K562 (cell line): ENCODE data around the gene RALGPS1. TPM values are rescaled to one million over a fixed set of nuclear protein-coding genes. Genes with fewer than 3 reads are reported as not detected.

Source experiments
- DLX4 ChIP-seq: fragments of 250-450 bp; sonication (Bioruptor Pico); IDR thresholded peaks from 2 replicates; pipeline ENCODE4 v1.6.1; 2021; ENCODE audit warnings: mild to moderate bottlenecking
- HNRNPL ChIP-seq: fragments of 200-400 bp; formaldehyde crosslinking; IDR thresholded peaks from 2 replicates; pipeline ENCODE4 v1.6.1; 2017; ENCODE audit warnings: low read depth, mild to moderate bottlenecking, low read length
- KDM5B ChIP-seq: fragments of 200-600 bp; sonication (generic); IDR thresholded peaks from 2 replicates; pipeline ENCODE4 v1.6.1; 2012; ENCODE audit warnings: low read depth, mild to moderate bottlenecking, moderate library complexity, low read length, control low read depth, inconsistent platforms; ENCODE audit not compliant: insufficient replicate concordance
- MAFK ChIP-seq: IDR thresholded peaks from 2 replicates; pipeline ENCODE4 v1.6.1; 2011; ENCODE audit warnings: low read length, improper control_type of control experiment
- MED1 ChIP-seq: sonication (generic); formaldehyde crosslinking; IDR thresholded peaks from 2 replicates; pipeline ENCODE4 v1.8.1; 2023; ENCODE audit warnings: missing genetic modification reagents, borderline replicate concordance
- MGA ChIP-seq: fragments of 450-650 bp; IDR thresholded peaks from 2 replicates; pipeline ENCODE4 v1.6.1; 2016; ENCODE audit warnings: mild to moderate bottlenecking, moderate library complexity
- PRMT5 ChIP-seq: sonication (generic); formaldehyde crosslinking; IDR thresholded peaks from 2 replicates; pipeline ENCODE4 v1.5.0; 2020; ENCODE audit warnings: missing genetic modification reagents
- SMARCC2 ChIP-seq: fragments of 450-650 bp; IDR thresholded peaks from 2 replicates; pipeline ENCODE4 v1.6.1; 2017; ENCODE audit warnings: antibody characterized with exemption, moderate library complexity, mild to moderate bottlenecking, low read depth
- TCF7 ChIP-seq: sonication (generic); IDR thresholded peaks from 2 replicates; pipeline ENCODE4 v1.6.1; 2016; ENCODE audit warnings: antibody characterized with exemption, borderline replicate concordance
- ZNF143 ChIP-seq: sonication (generic); formaldehyde crosslinking; IDR thresholded peaks from 2 replicates; pipeline ENCODE4 v1.9.0; 2022; ENCODE audit warnings: mild to moderate bottlenecking, missing genetic modification reagents
- ZNF444 ChIP-seq: fragments of 250-450 bp; sonication (Bioruptor Pico); IDR thresholded peaks from 2 replicates; pipeline ENCODE4 v1.4.0; 2020; ENCODE audit warnings: mild to moderate bottlenecking, moderate library complexity
- ZNF449 ChIP-seq: fragments of 250-450 bp; sonication (Bioruptor Pico); IDR thresholded peaks from 2 replicates; pipeline ENCODE4 v1.8.0; 2022; ENCODE audit warnings: moderate library complexity, mild to moderate bottlenecking, inconsistent platforms
- ZNF668 ChIP-seq: fragments of 250-450 bp; sonication (Bioruptor Pico); IDR thresholded peaks from 2 replicates; pipeline ENCODE4 v1.8.0; 2022; ENCODE audit warnings: mild to moderate bottlenecking, inconsistent platforms
- polyA plus RNA-seq, 8 experiments: library from polyadenylated mRNA; depleted of rRNA in 4 of 8; stranded (reverse) in 5 of 8; unstranded in 3 of 8; fragments of >200 nt; fragmentation: Nextera tagmentation in 2 of 8; fragmentation: Illumina TruSeq in 1 of 8; extraction: Ambion mirVana in 2 of 8; extraction: Trizol in 1 of 8; gene quantifications; 2 replicates each; pipeline versions ENCODE4 v1.2.1 to v1.2.3, GENCODE V29; 2011 to 2014; ENCODE audit warnings: inconsistent platforms in 1 of 8, missing spikeins in 1 of 8
- total RNA-seq, 7 experiments: library from RNA; depleted of rRNA in 6 of 7; stranded (reverse); fragments of >200 nt in 6 of 7; fragmentation: Illumina TruSeq in 2 of 7; extraction: Trizol in 2 of 7; gene quantifications; 2 replicates each; pipeline versions ENCODE4 v1.2.1 to v1.2.3, GENCODE V29; 2011 to 2021; ENCODE audit warnings: low replicate concordance in 1 of 7

Gene RALGPS1
- total and polyA plus RNA-seq, 9 of the 15 experiments (the other 6 are each of a cell fraction or from before 2014, with no cell fraction given) = 0.04 to 2.6 (median 1.5) TPM

GRCh38 chr9:127244609-127245601 lies 330.3 kb downstream of the RALGPS1 start (continued):
- TF ChIP-seq MGA (0 out of 2 replicates have a peak, but pooled peaks have one; percentile 10), ZNF143 (CRISPR knock-in tag) (peak; percentile 77), MAFK (no peak), PRMT5 (CRISPR knock-in tag) (no peak), HNRNPL (no peak), SMARCC2 (no peak), ZNF449 (CRISPR knock-in tag) (no peak), ZNF444 (CRISPR knock-in tag) (no peak), MED1 (CRISPR knock-in tag) (no peak), KDM5B (peak; percentile 73), DLX4 (CRISPR knock-in tag) (no peak), ZNF668 (no peak), TCF7 (no peak)
